Mammary epithelial cell (primary cell): Measurements from ENCODE around the gene SSX2.
"Not testable (repeated sequence)": the region's sequence is repeated elsewhere in the genome, so short reads cannot be mapped to it uniquely, and the experiment has no call there.

ENCODE experiments used
- CTCF ChIP-seq, 2 donors: IDR thresholded peaks in 1 of 2; conservative IDR thresholded peaks in 1 of 2; 2 replicates each; pipeline ENCODE4 v1.5.1; 2011 to 2012; ENCODE audit warnings: inconsistent platforms in 2 of 2, low read length in 2 of 2, mild to moderate bottlenecking in 2 of 2, control low read depth in 1 of 2, low read depth in 1 of 2; ENCODE audit not compliant: insufficient read depth in 1 of 2; ENCODE audit errors: extremely low read depth in 1 of 2
- EZH2 ChIP-seq: IDR thresholded peaks from 2 replicates; pipeline ENCODE4 v1.6.1; 2012; ENCODE audit warnings: low read length, inconsistent platforms, borderline replicate concordance

- not testable (repeated sequence) for TF ChIP-seq CTCF (conservative IDR thresholded peaks at IDR 0.05 in 1 of 2, IDR thresholded peaks at IDR 0.05 in 1 of 2; ENCODE audit: extremely low read depth in 1 of 2, insufficient read depth in 1 of 2, low read depth in 1 of 2, low read length in 2 of 2); EZH2
Measured at GRCh38 chrX:52650676-52651075, 56.3 kb downstream of the SSX2 start.
